Left ventricle myocardium inferior (tissue), 1 donor: ENCODE measurements around the gene CEP89. TPM values are rescaled to one million over a fixed set of nuclear protein-coding genes. Genes with fewer than 3 reads are reported as not detected.

ENCODE experiments used
- DNase-seq: peaks from one replicate; pipeline ENCODE4 v3.0.0-alpha.2; 2020
- H3K27ac ChIP-seq: fragments of 200-600 bp; replicated peaks from 2 replicates; pipeline ENCODE4 v1.8.0; 2021
- H3K27me3 ChIP-seq: fragments of 200-600 bp; 2 replicates; pipeline ENCODE4 v1.8.0; 2021; ENCODE audit warnings: low read depth
- H3K36me3 ChIP-seq: fragments of 200-600 bp; 2 replicates; pipeline ENCODE4 v1.8.0; 2021
- H3K4me1 ChIP-seq: fragments of 200-600 bp; 2 replicates; pipeline ENCODE4 v1.8.0; 2021
- H3K4me3 ChIP-seq: fragments of 200-600 bp; 2 replicates; pipeline ENCODE4 v1.8.0; 2021; ENCODE audit warnings: mild to moderate bottlenecking, moderate library complexity
- H3K9me3 ChIP-seq: fragments of 200-600 bp; replicated peaks from 2 replicates; pipeline ENCODE4 v1.8.0; 2021
- CTCF ChIP-seq: fragments of 200-600 bp; IDR thresholded peaks from 2 replicates; pipeline ENCODE4 v1.8.0; 2021; ENCODE audit warnings: antibody characterized with exemption, mild to moderate bottlenecking, borderline replicate concordance
- intact Hi-C: fragments of 100-400 bp; cut with micrococcal nuclease; formaldehyde crosslinking; loops from one replicate; pipeline ENCODE4 v1.11.0; 2022
- total RNA-seq: library from RNA; stranded (reverse); fragmentation: NEBNext Ultra II Directional; extraction: Animal tissue kit (Norgen Biotek cat#: 25700); gene quantifications from one replicate; pipeline ENCODE4 v1.2.1, GENCODE V29; 2021
- donor health status: DM: no; HTN: yes; CAD: no; lungs with severe emphysema.

Gene CEP89
- total RNA-seq, 1 donor from 2014 or later = 9.1 TPM

GRCh38 chr19:32876919-32877285, 94.9 kb downstream of the CEP89 start:
- DNase-seq = no peak
- TF ChIP-seq CTCF = no peak
- Histone ChIP-seq H3K27ac (no peak overlapping the region), H3K9me3 (no peaks in the 10 kb centered on the region), H3K4me1 (no peaks in the 10 kb centered on the region), H3K36me3 (peaks cover 28% of the 10 kb centered on the region), H3K4me3 (no peak overlapping the region), H3K27me3 (no peaks in the 10 kb centered on the region)
- intact Hi-C loops = no loop called here

- peaks cover 28% of the 10 kb centered on the region for H3K36me3 ChIP-seq
- H3K27ac ChIP-seq = no peak overlapping the region
- TF ChIP-seq CTCF = no peak
- intact Hi-C loops = no loop called here
- H3K27me3 ChIP-seq = no peaks in the 10 kb centered on the region
- H3K4me1 ChIP-seq = no peaks in the 10 kb centered on the region
- no peak overlapping the region for H3K4me3 ChIP-seq
- no peaks in the 10 kb centered on the region for H3K9me3 ChIP-seq
- no peak for DNase-seq
Observed at GRCh38 chr19:32876236-32876918, 95.4 kb downstream of the CEP89 start.

GRCh38 chr19:32875428-32875827, 96.3 kb downstream of the CEP89 start:
- H3K9me3 ChIP-seq = no peaks in the 10 kb centered on the region
- no peak for TF ChIP-seq CTCF
- no peaks in the 10 kb centered on the region for H3K27me3 ChIP-seq
- H3K4me1 ChIP-seq = no peaks in the 10 kb centered on the region
- peaks cover 28% of the 10 kb centered on the region for H3K36me3 ChIP-seq
- H3K27ac ChIP-seq = no peak overlapping the region
- intact Hi-C loops = no loop called here
- H3K4me3 ChIP-seq = no peak overlapping the region
- DNase-seq = no peak

GRCh38 chr19:32874605-32875004, 97.2 kb downstream of the CEP89 start:
- Histone ChIP-seq H3K4me1 (no peaks in the 10 kb centered on the region), H3K27ac (no peak overlapping the region), H3K36me3 (peaks cover 23% of the 10 kb centered on the region), H3K4me3 (no peak overlapping the region), H3K9me3 (no peaks in the 10 kb centered on the region), H3K27me3 (no peaks in the 10 kb centered on the region)
- no peak for TF ChIP-seq CTCF
- DNase-seq = no peak
- intact Hi-C loops = no loop called here

- Histone ChIP-seq H3K4me1 (no peaks in the 10 kb centered on the region), H3K4me3 (no peak overlapping the region), H3K27me3 (no peaks in the 10 kb centered on the region), H3K9me3 (no peaks in the 10 kb centered on the region), H3K36me3 (peaks cover 11% of the 10 kb centered on the region), H3K27ac (no peak overlapping the region)
- TF ChIP-seq CTCF = no peak
- no peak for DNase-seq
- intact Hi-C loops = no loop called here
Observed at GRCh38 chr19:32873247-32873959, 98.4 kb downstream of the CEP89 start.
